GM12878 (cell line): ENCODE results near the gene ST6GALNAC3.

Source experiments
- CHD1 ChIP-seq: IDR thresholded peaks from 2 replicates; pipeline ENCODE4 v1.6.1; 2012; ENCODE audit warnings: low read depth, low read length, improper control_type of control experiment
- FOXK2 ChIP-seq: fragments of 450-650 bp; IDR thresholded peaks from 2 replicates; pipeline ENCODE4 v1.6.1; 2017; ENCODE audit warnings: mild to moderate bottlenecking, moderate library complexity
- GABPA ChIP-seq: IDR thresholded peaks from 2 replicates; pipeline ENCODE4 v1.6.1; 2014; ENCODE audit warnings: antibody characterized with exemption, low read depth, mild to moderate bottlenecking, inconsistent platforms
- HDAC2 ChIP-seq: fragments of 200-600 bp; sonication (generic); IDR thresholded peaks from 2 replicates; pipeline ENCODE4 v1.6.1; 2017
- MTA2 ChIP-seq: fragments of 450-650 bp; IDR thresholded peaks from 2 replicates; pipeline ENCODE4 v1.6.1; 2016; ENCODE audit warnings: low read depth, mild to moderate bottlenecking, moderate library complexity
- MYB ChIP-seq: fragments of 150-350 bp; IDR thresholded peaks from 2 replicates; pipeline ENCODE4 v1.6.1; 2014; ENCODE audit warnings: mild to moderate bottlenecking, low read depth, low read length, borderline replicate concordance
- NFIC ChIP-seq: IDR thresholded peaks from 2 replicates; pipeline ENCODE4 v1.6.1; 2012; ENCODE audit warnings: low read depth, mild to moderate bottlenecking, inconsistent platforms, low read length, moderate library complexity
- POLR2AphosphoS2 ChIP-seq: IDR thresholded peaks from 2 replicates; pipeline ENCODE4 v1.6.1; 2011; ENCODE audit warnings: low read depth, mild to moderate bottlenecking, low read length, improper control_type of control experiment, moderate library complexity
- SMC3 ChIP-seq: IDR thresholded peaks from 2 replicates; pipeline ENCODE4 v1.6.1; 2011; ENCODE audit warnings: low read length, improper control_type of control experiment, borderline replicate concordance
- TF ChIP-seq, protein P1 (sequence below): IDR thresholded peaks from 2 replicates; pipeline ENCODE4 v1.6.1; 2012; ENCODE audit warnings: mild to moderate bottlenecking, low read depth, low read length
- TF ChIP-seq, protein P2 (sequence below), 3 experiments: IDR thresholded peaks in 2 of 3; conservative IDR thresholded peaks in 1 of 3; 2 replicates each; pipeline ENCODE4 v1.5.1; 2011; ENCODE audit warnings: low read depth in 3 of 3, low read length in 3 of 3, mild to moderate bottlenecking in 3 of 3, control low read depth in 2 of 3, moderate library complexity in 2 of 3, inconsistent platforms in 1 of 3, mixed read lengths in 1 of 3; ENCODE audit not compliant: control insufficient read depth in 2 of 3, insufficient read depth in 1 of 3; ENCODE audit errors: extremely low read depth in 1 of 3
- TF ChIP-seq, protein P3 (sequence below): IDR thresholded peaks from 2 replicates; pipeline ENCODE4 v1.6.1; 2011; ENCODE audit warnings: low read depth, mild to moderate bottlenecking, low read length, moderate library complexity, borderline replicate concordance; ENCODE audit errors: extremely low read depth
- TF ChIP-seq, protein P4 (sequence below): IDR thresholded peaks from 2 replicates; pipeline ENCODE4 v1.6.1; 2011; ENCODE audit warnings: borderline replicate concordance, low read depth, mild to moderate bottlenecking, moderate library complexity, mixed read lengths, low read length; ENCODE audit not compliant: insufficient read depth; ENCODE audit errors: extremely low read length
- TF ChIP-seq, protein P5 (sequence below): IDR thresholded peaks from 2 replicates; pipeline ENCODE4 v1.6.1; 2012; ENCODE audit warnings: low read depth, low read length, improper control_type of control experiment

DNA sequence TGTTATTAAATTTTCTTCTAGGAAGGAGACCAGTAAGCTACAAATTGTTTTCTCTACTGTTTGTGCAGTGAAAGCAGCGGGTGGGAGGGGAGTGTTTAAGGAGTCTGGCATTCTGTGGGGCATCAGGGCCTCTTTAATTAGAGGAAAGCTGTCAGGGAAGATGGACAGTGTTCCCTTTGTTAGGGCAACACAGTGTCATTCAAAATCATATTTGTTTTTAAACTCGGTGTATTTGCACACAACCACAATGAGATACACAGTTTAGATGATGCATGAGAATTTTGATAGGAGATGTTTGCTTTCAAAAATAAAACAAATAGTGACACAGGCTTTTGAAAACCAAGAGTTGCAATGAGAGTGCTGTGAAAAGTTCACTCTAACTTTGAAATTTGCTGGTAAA is 15.1 kb upstream of the ST6GALNAC3 start:
- TF ChIP-seq, protein P1, sequence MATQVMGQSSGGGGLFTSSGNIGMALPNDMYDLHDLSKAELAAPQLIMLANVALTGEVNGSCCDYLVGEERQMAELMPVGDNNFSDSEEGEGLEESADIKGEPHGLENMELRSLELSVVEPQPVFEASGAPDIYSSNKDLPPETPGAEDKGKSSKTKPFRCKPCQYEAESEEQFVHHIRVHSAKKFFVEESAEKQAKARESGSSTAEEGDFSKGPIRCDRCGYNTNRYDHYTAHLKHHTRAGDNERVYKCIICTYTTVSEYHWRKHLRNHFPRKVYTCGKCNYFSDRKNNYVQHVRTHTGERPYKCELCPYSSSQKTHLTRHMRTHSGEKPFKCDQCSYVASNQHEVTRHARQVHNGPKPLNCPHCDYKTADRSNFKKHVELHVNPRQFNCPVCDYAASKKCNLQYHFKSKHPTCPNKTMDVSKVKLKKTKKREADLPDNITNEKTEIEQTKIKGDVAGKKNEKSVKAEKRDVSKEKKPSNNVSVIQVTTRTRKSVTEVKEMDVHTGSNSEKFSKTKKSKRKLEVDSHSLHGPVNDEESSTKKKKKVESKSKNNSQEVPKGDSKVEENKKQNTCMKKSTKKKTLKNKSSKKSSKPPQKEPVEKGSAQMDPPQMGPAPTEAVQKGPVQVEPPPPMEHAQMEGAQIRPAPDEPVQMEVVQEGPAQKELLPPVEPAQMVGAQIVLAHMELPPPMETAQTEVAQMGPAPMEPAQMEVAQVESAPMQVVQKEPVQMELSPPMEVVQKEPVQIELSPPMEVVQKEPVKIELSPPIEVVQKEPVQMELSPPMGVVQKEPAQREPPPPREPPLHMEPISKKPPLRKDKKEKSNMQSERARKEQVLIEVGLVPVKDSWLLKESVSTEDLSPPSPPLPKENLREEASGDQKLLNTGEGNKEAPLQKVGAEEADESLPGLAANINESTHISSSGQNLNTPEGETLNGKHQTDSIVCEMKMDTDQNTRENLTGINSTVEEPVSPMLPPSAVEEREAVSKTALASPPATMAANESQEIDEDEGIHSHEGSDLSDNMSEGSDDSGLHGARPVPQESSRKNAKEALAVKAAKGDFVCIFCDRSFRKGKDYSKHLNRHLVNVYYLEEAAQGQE, result no peak
- TF ChIP-seq, protein P2, sequence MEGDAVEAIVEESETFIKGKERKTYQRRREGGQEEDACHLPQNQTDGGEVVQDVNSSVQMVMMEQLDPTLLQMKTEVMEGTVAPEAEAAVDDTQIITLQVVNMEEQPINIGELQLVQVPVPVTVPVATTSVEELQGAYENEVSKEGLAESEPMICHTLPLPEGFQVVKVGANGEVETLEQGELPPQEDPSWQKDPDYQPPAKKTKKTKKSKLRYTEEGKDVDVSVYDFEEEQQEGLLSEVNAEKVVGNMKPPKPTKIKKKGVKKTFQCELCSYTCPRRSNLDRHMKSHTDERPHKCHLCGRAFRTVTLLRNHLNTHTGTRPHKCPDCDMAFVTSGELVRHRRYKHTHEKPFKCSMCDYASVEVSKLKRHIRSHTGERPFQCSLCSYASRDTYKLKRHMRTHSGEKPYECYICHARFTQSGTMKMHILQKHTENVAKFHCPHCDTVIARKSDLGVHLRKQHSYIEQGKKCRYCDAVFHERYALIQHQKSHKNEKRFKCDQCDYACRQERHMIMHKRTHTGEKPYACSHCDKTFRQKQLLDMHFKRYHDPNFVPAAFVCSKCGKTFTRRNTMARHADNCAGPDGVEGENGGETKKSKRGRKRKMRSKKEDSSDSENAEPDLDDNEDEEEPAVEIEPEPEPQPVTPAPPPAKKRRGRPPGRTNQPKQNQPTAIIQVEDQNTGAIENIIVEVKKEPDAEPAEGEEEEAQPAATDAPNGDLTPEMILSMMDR (IDR thresholded peaks at IDR 0.05 in 2 of 3, conservative IDR thresholded peaks at IDR 0.05 in 1 of 3; ENCODE audit: control insufficient read depth in 2 of 3, extremely low read depth in 1 of 3, insufficient read depth in 1 of 3, low read depth in 3 of 3, low read length in 3 of 3), result no peak
- TF ChIP-seq POLR2AphosphoS2 (no peak), SMC3 (no peak), MYB (no peak), GABPA (no peak), NFIC (no peak), FOXK2 (no peak), MTA2 (no peak), CHD1 (no peak), HDAC2 (no peak)
- TF ChIP-seq, protein P3, sequence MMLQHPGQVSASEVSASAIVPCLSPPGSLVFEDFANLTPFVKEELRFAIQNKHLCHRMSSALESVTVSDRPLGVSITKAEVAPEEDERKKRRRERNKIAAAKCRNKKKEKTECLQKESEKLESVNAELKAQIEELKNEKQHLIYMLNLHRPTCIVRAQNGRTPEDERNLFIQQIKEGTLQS, result no peak
- TF ChIP-seq, protein P4, sequence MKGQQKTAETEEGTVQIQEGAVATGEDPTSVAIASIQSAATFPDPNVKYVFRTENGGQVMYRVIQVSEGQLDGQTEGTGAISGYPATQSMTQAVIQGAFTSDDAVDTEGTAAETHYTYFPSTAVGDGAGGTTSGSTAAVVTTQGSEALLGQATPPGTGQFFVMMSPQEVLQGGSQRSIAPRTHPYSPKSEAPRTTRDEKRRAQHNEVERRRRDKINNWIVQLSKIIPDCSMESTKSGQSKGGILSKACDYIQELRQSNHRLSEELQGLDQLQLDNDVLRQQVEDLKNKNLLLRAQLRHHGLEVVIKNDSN, result no peak
- TF ChIP-seq, protein P5, sequence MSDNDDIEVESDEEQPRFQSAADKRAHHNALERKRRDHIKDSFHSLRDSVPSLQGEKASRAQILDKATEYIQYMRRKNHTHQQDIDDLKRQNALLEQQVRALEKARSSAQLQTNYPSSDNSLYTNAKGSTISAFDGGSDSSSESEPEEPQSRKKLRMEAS, result no peak
